ENCODE results near the gene SLFN14. TPM values are rescaled to one million over a fixed set of nuclear protein-coding genes. Genes with fewer than 3 reads are reported as not detected.
"Not testable (repeated sequence)": the region's sequence is repeated elsewhere in the genome, so short reads cannot be mapped to it uniquely, and the experiment has no call there.

Gene SLFN14
- total and polyA plus RNA-seq, 2 donors (not counting 1 experiment from before 2014, with no cell fraction given) = not detected

DNA sequence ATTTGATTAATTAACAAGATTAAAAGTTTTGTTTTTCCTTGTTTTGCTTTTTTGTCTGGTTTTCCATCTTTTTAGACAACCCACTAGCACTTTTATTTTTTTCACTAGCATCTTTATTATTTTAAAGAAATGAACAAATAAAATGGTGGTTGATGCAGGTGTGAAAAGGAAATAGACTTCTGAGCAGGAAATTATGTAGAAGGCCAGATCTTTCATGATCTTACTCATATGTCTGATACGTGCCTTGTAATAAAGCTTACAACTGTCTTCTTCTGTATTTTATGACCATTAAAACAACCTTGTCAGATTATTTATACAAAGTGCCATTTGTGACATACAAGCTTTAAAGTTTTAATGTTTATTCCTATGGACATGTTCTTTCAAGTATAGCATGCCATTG is 29.5 kb downstream of the SLFN14 start:
- no peak for DNase-seq
- H3K27me3 ChIP-seq (replicated peaks in 1 of 4; ENCODE audit: control extremely low read depth in 1 of 4, control insufficient read depth in 3 of 4, insufficient read depth in 4 of 4, low read length in 3 of 4) = no peaks in the 10 kb centered on the region
- no CpG with 5 or more reads among the region's 1 CpG for WGBS (ENCODE audit: insufficient coverage)
- ATAC-seq (ENCODE audit: low read depth) = no peak
- POLR2A ChIA-PET = interaction anchor here (0.6 kb wide), 1 partner anchor 244 kb away, joined by 3 read pairs; no protein-coding TSS in a partner anchor
- no peak overlapping the region for H3K27ac ChIP-seq (ENCODE audit: low read length in 2 of 2)
- H3K4me1 Mint-ChIP-seq = peaks cover 1% of the 10 kb centered on the region
- intact Hi-C loops (cut with micrococcal nuclease) = loop anchor here (10.0 kb wide), 1 partner anchor 1106 kb away; no protein-coding TSS in a partner anchor
- no peak overlapping the region for H3K27ac Mint-ChIP-seq
- no peaks in the 10 kb centered on the region for H3K36me3 ChIP-seq (replicated peaks in 1 of 2; ENCODE audit: control extremely low read depth in 1 of 2, control insufficient read depth in 1 of 2, extremely low read depth in 1 of 2, insufficient read depth in 2 of 2, low read length in 1 of 2)
- no peaks in the 10 kb centered on the region for H3K9me3 ChIP-seq (ENCODE audit: control extremely low read depth in 1 of 3, control insufficient read depth in 2 of 3, insufficient read depth in 1 of 3, low read length in 2 of 3)
- no peaks in the 10 kb centered on the region for H3K9me3 Mint-ChIP-seq (ENCODE audit: insufficient read depth)
- no peaks in the 10 kb centered on the region for H3K4me1 ChIP-seq (ENCODE audit: control insufficient read depth in 2 of 2, insufficient read depth in 2 of 2, low read length in 2 of 2)
- H3K27me3 Mint-ChIP-seq = peaks cover 10% of the 10 kb centered on the region
- H3K79me2 ChIP-seq (ENCODE audit: control insufficient read depth, insufficient read depth, low read length) = no peaks in the 10 kb centered on the region
- no peak overlapping the region for H3K4me3 ChIP-seq (ENCODE audit: control extremely low read depth in 1 of 5, extremely low read depth in 1 of 5, insufficient read depth in 1 of 5, low read depth in 2 of 5, low read length in 4 of 5)
- CTCF ChIA-PET = interaction anchor here (12.8 kb wide), 1 partner anchor 218 kb away, joined by 360 read pairs; no protein-coding TSS in a partner anchor
- no peak overlapping the region for H3K4me3 Mint-ChIP-seq
- no peaks in the 10 kb centered on the region for H4K20me1 ChIP-seq (ENCODE audit: control insufficient read depth, insufficient read depth, low read length, poor library complexity, severe bottlenecking)
- H2AFZ ChIP-seq (ENCODE audit: insufficient read depth, low read depth, low read length, poor library complexity, severe bottlenecking) = no peak overlapping the region
- no peak overlapping the region for H3K9ac ChIP-seq (ENCODE audit: low read length)
- no peak overlapping the region for H3K4me2 ChIP-seq (replicated peaks; ENCODE audit: low read depth, low read length, poor library complexity, severe bottlenecking)
- TF ChIP-seq CTCF (IDR thresholded peaks at IDR 0.05) = no peak
- TF ChIP-seq EZH2 (IDR thresholded peaks at IDR 0.05; ENCODE audit: borderline replicate concordance, insufficient read depth, low read depth, low read length, poor library complexity, severe bottlenecking) = no peak

DNA sequence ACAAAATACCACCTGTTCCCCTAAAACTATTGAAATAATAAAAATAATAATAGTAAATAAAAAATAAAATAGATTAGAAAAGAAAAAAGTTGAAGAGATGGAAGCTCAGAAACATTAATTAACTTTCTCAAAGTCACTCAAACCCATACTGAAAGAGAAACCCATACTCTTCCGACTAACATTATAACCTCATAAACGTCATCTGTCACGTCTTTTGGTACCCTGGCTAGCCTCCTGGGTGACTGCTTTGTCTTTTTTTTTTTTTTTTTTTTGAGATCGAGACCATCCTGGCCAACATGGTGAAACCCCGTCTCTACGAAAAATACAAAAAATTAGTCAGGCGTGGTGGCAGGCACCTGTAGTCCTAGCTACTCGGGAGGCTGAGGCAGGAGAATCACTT is 30.8 kb downstream of the SLFN14 start:
- Histone ChIP-seq H3K9ac (ENCODE audit: low read length) (no peak overlapping the region), H3K4me1 (ENCODE audit: control insufficient read depth in 2 of 2, insufficient read depth in 2 of 2, low read length in 2 of 2) (no peaks in the 10 kb centered on the region), H2AFZ (ENCODE audit: insufficient read depth, low read depth, low read length, poor library complexity, severe bottlenecking) (no peak overlapping the region), H3K27ac (ENCODE audit: low read length in 2 of 2) (no peak overlapping the region), H3K79me2 (ENCODE audit: control insufficient read depth, insufficient read depth, low read length) (no peaks in the 10 kb centered on the region), H3K4me2 (replicated peaks; ENCODE audit: low read depth, low read length, poor library complexity, severe bottlenecking) (no peak overlapping the region), H4K20me1 (ENCODE audit: control insufficient read depth, insufficient read depth, low read length, poor library complexity, severe bottlenecking) (no peaks in the 10 kb centered on the region), H3K27me3 (replicated peaks in 1 of 4; ENCODE audit: control extremely low read depth in 1 of 4, control insufficient read depth in 3 of 4, insufficient read depth in 4 of 4, low read length in 3 of 4) (no peaks in the 10 kb centered on the region), H3K4me3 (ENCODE audit: control extremely low read depth in 1 of 5, extremely low read depth in 1 of 5, insufficient read depth in 1 of 5, low read depth in 2 of 5, low read length in 4 of 5) (no peak overlapping the region), H3K9me3 (ENCODE audit: control extremely low read depth in 1 of 3, control insufficient read depth in 2 of 3, insufficient read depth in 1 of 3, low read length in 2 of 3) (no peaks in the 10 kb centered on the region), H3K36me3 (replicated peaks in 1 of 2; ENCODE audit: control extremely low read depth in 1 of 2, control insufficient read depth in 1 of 2, extremely low read depth in 1 of 2, insufficient read depth in 2 of 2, low read length in 1 of 2) (no peaks in the 10 kb centered on the region)
- WGBS (ENCODE audit: insufficient coverage) = 80% methylated on average over 2 of the region's 8 CpGs
- Mint-ChIP-seq H3K9me3 (ENCODE audit: insufficient read depth) (no peaks in the 10 kb centered on the region), H3K27ac (no peak overlapping the region), H3K4me1 (peaks cover 1% of the 10 kb centered on the region), H3K27me3 (peaks cover 11% of the 10 kb centered on the region), H3K4me3 (no peak overlapping the region)
- intact Hi-C loops (cut with micrococcal nuclease) = loop anchor here (10.0 kb wide), 1 partner anchor 1105 kb away; no protein-coding TSS in a partner anchor
- ChIA-PET CTCF (interaction anchor here (1.0 to 1.5 kb wide), 2 partner anchors 215 to 217 kb away, joined by 3 to 6 read pairs; no protein-coding TSS in a partner anchor), POLR2A (interaction anchor here (0.6 kb wide), 1 partner anchor 32 kb away, joined by 4 read pairs; no protein-coding TSS in a partner anchor)
- DNase-seq = no peak
- no peak for ATAC-seq (ENCODE audit: low read depth)
- no peak for TF ChIP-seq CTCF (IDR thresholded peaks at IDR 0.05)
- no peak for TF ChIP-seq EZH2 (IDR thresholded peaks at IDR 0.05; ENCODE audit: borderline replicate concordance, insufficient read depth, low read depth, low read length, poor library complexity, severe bottlenecking)

DNA sequence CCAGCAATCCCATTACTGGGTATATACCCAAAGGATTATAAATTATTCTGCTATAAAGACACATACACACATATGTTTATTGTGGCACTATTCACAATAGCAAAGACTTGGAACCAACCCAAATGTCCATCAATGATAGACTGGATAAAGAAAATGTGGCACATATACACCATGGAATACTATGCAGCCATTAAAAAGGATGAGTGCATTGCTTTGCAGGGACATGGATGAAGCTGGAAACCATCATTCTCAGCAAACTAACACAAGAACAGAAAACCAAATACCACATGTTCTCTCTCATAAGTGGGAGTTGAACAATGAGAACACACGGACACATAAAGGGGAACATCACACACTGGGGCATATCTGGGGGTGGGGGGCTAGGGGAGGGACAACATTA is 31.3 kb downstream of the SLFN14 start:
- not testable (repeated sequence) for H3K36me3 ChIP-seq (replicated peaks in 1 of 2; ENCODE audit: control extremely low read depth in 1 of 2, control insufficient read depth in 1 of 2, extremely low read depth in 1 of 2, insufficient read depth in 2 of 2, low read length in 1 of 2); H3K4me3 ChIP-seq (ENCODE audit: control extremely low read depth in 1 of 5, extremely low read depth in 1 of 5, insufficient read depth in 1 of 5, low read depth in 2 of 5, low read length in 4 of 5)
- peaks cover 11% of the 10 kb centered on the region for H3K27me3 Mint-ChIP-seq

More for the DNA sequence above, 31.3 kb downstream of the SLFN14 start:
- DNase-seq; H3K9me3 ChIP-seq (ENCODE audit: control extremely low read depth in 1 of 3, control insufficient read depth in 2 of 3, insufficient read depth in 1 of 3, low read length in 2 of 3); H3K4me3 Mint-ChIP-seq; H3K27ac ChIP-seq (ENCODE audit: low read length in 2 of 2); POLR2A ChIA-PET; intact Hi-C loops (cut with micrococcal nuclease); H3K4me2 ChIP-seq (replicated peaks; ENCODE audit: low read depth, low read length, poor library complexity, severe bottlenecking); H3K27me3 ChIP-seq (replicated peaks in 1 of 4; ENCODE audit: control extremely low read depth in 1 of 4, control insufficient read depth in 3 of 4, insufficient read depth in 4 of 4, low read length in 3 of 4); H2AFZ ChIP-seq (ENCODE audit: insufficient read depth, low read depth, low read length, poor library complexity, severe bottlenecking); H4K20me1 ChIP-seq (ENCODE audit: control insufficient read depth, insufficient read depth, low read length, poor library complexity, severe bottlenecking); H3K79me2 ChIP-seq (ENCODE audit: control insufficient read depth, insufficient read depth, low read length); H3K27ac Mint-ChIP-seq; H3K4me1 ChIP-seq (ENCODE audit: control insufficient read depth in 2 of 2, insufficient read depth in 2 of 2, low read length in 2 of 2); H3K4me1 Mint-ChIP-seq; H3K9me3 Mint-ChIP-seq (ENCODE audit: insufficient read depth); ATAC-seq (ENCODE audit: low read depth); H3K9ac ChIP-seq (ENCODE audit: low read length): not testable (repeated sequence)
- WGBS (ENCODE audit: insufficient coverage) = no CpG with 5 or more reads among the region's 1 CpG
- CTCF ChIA-PET = interaction anchor here (1.0 to 1.5 kb wide), 2 partner anchors 215 to 216 kb away, joined by 3 to 6 read pairs; no protein-coding TSS in a partner anchor

Data from B cell (primary cell).